Endothelial cell of umbilical vein (primary cell): ENCODE data around the gene OSBPL10. TPM values are rescaled to one million over a fixed set of nuclear protein-coding genes. Genes with fewer than 3 reads are reported as not detected.

Experiments used
- BruUV-seq: library from RNA; stranded (reverse); fragments of 400-500 nt; replicated peaks from 2 replicates; lab custom pipeline; 2021; lab: Mats Ljungman, UMichigan
- CTCF ChIA-PET: fragments of 300-600, 350-600 bp; sonication (Branson Sonifier 250); formaldehyde crosslinking; loops from one replicate; lab custom pipeline; 2021; ENCODE audit warnings: antibody characterized with exemption, inconsistent platforms; lab: Charles Lee
- POLR2A ChIA-PET: fragments of 300-600, 350-600 bp; sonication (Branson Sonifier 250); formaldehyde crosslinking; loops from one replicate; lab custom pipeline; 2021; ENCODE audit warnings: antibody characterized with exemption, inconsistent platforms; lab: Charles Lee
- DNase-seq: peaks from one replicate; pipeline ENCODE4 v3.0.0-alpha.2; 2011; ENCODE audit warnings: low read depth, low spot score
- FAIRE-seq: peaks from 2 replicates; lab custom pipeline; 2011; peaks lifted over from hg19 to GRCh38; lab: Jason Lieb, UNC
- H2AFZ ChIP-seq: 2 replicates; pipeline ENCODE4 v1.6.0; 2012; ENCODE audit warnings: low read depth, low read length, control low read depth, inconsistent platforms
- H3K27ac ChIP-seq: 2 replicates; pipeline ENCODE4 v1.5.1; 2011; ENCODE audit warnings: low read depth, mild to moderate bottlenecking, control low read depth, low read length, moderate library complexity; ENCODE audit not compliant: insufficient read depth
- H3K27me3 ChIP-seq, 2 experiments: 2 replicates each; pipeline versions ENCODE4 v1.6.0 to v1.6.1; 2011; ENCODE audit warnings: low read length in 2 of 2, mixed read lengths in 1 of 2; ENCODE audit not compliant: control insufficient read depth in 2 of 2, insufficient read depth in 2 of 2
- H3K36me3 ChIP-seq, 2 experiments: 2 replicates in 1 of 2; 3 replicates in 1 of 2; pipeline ENCODE4 v1.5.1; 2011; ENCODE audit warnings: low read length in 2 of 2, mild to moderate bottlenecking in 1 of 2, moderate library complexity in 1 of 2; ENCODE audit not compliant: control insufficient read depth in 2 of 2, insufficient read depth in 2 of 2; ENCODE audit errors: extremely low read depth in 1 of 2
- H3K4me1 ChIP-seq: 3 replicates; pipeline ENCODE4 v1.5.1; 2011; ENCODE audit warnings: mild to moderate bottlenecking, low read length; ENCODE audit not compliant: control insufficient read depth, insufficient read depth; ENCODE audit errors: extremely low read depth
- H3K4me2 ChIP-seq: 2 replicates; pipeline ENCODE4 v1.6.1; 2011; ENCODE audit warnings: low read length, control low read depth, mixed read lengths; ENCODE audit not compliant: insufficient read depth
- H3K4me3 ChIP-seq, 3 experiments: fragments of 200-600 bp in 1 of 3; sonication (generic), shearing (Covaris generic) in 1 of 3; replicated peaks in 1 of 3; 2 replicates each; pipeline ENCODE4 v1.5.1; 2011 to 2016; ENCODE audit warnings: control low read depth in 3 of 3, low read length in 3 of 3, mild to moderate bottlenecking in 2 of 3, inconsistent platforms in 1 of 3, low read depth in 1 of 3, moderate library complexity in 1 of 3; ENCODE audit not compliant: insufficient read depth in 1 of 3
- H3K79me2 ChIP-seq: 2 replicates; pipeline ENCODE4 v1.6.0; 2012; ENCODE audit warnings: low read length, inconsistent platforms; ENCODE audit not compliant: control insufficient read depth, insufficient read depth
- H3K9ac ChIP-seq: replicated peaks from 2 replicates; pipeline ENCODE3; 2011; ENCODE audit warnings: low read length, control low read depth; ENCODE audit not compliant: insufficient read depth; ENCODE audit errors: extremely low read depth
- H3K9me1 ChIP-seq: replicated peaks from 3 replicates; pipeline ENCODE4 v1.6.0; 2011; ENCODE audit warnings: mild to moderate bottlenecking, low read length; ENCODE audit not compliant: control insufficient read depth, insufficient read depth; ENCODE audit errors: extremely low read depth
- H3K9me3 ChIP-seq: replicated peaks from 2 replicates; pipeline ENCODE4 v1.5.1; 2012; ENCODE audit warnings: low read length, inconsistent platforms; ENCODE audit not compliant: control insufficient read depth, insufficient read depth
- H4K20me1 ChIP-seq: replicated peaks from 2 replicates; pipeline ENCODE3; 2011; ENCODE audit warnings: mild to moderate bottlenecking, low read length; ENCODE audit not compliant: control insufficient read depth, insufficient read depth; ENCODE audit errors: extremely low read depth
- EZH2 ChIP-seq: IDR thresholded peaks from 2 replicates; pipeline ENCODE4 v1.6.1; 2012; ENCODE audit warnings: borderline replicate concordance, low read depth, mild to moderate bottlenecking, moderate library complexity, low read length, inconsistent platforms; ENCODE audit not compliant: severe bottlenecking
- FOS ChIP-seq: IDR thresholded peaks from 2 replicates; pipeline ENCODE4 v1.6.1; 2011; ENCODE audit warnings: mild to moderate bottlenecking, low read length, moderate library complexity, borderline replicate concordance; ENCODE audit not compliant: insufficient read depth
- GATA2 ChIP-seq: IDR thresholded peaks from 2 replicates; pipeline ENCODE4 v1.7.0; 2011; ENCODE audit warnings: low read depth, mild to moderate bottlenecking, moderate library complexity, mixed read lengths, low read length; ENCODE audit not compliant: insufficient read length, insufficient read depth
- JUN ChIP-seq: IDR thresholded peaks from 2 replicates; pipeline ENCODE4 v1.6.1; 2011; ENCODE audit warnings: borderline replicate concordance, low read depth; ENCODE audit not compliant: insufficient read length, insufficient read depth
- MYC ChIP-seq: IDR thresholded peaks from one replicate; pipeline ENCODE4 v1.6.1; 2011; ENCODE audit warnings: mild to moderate bottlenecking, low read depth, low read length
- POLR2A ChIP-seq: IDR thresholded peaks from 2 replicates; pipeline ENCODE4 v1.6.1; 2012; ENCODE audit warnings: low read depth, mild to moderate bottlenecking, control low read depth, low read length
- POLR2AphosphoS5 ChIP-seq: IDR thresholded peaks from 2 replicates; pipeline ENCODE4 v1.6.1; 2012; ENCODE audit warnings: low read depth, mild to moderate bottlenecking, control low read depth, low read length, moderate library complexity; ENCODE audit not compliant: insufficient read depth
- dilution Hi-C: fragments of 300-500 bp; cut with MboI; formaldehyde crosslinking; loops from one replicate; pipeline ENCODE4 v1.15.0; 2019; ENCODE audit warnings: low sequenced_read_pairs; ENCODE audit not compliant: extremely low pct_ligation_motif_present
- intact Hi-C: fragments of 100-400 bp; cut with micrococcal nuclease; formaldehyde crosslinking; loops from one replicate; pipeline ENCODE4 v1.10.0; 2022
- polyA plus RNA-seq, 4 experiments: library from polyadenylated mRNA; depleted of rRNA in 3 of 4; stranded (reverse) in 3 of 4; unstranded in 1 of 4; fragments of >200 nt; gene quantifications; 2 replicates each; pipeline versions ENCODE4 v1.2.1 to v1.2.3, GENCODE V29; 2011 to 2012; ENCODE audit warnings: missing spikeins in 1 of 4
- total RNA-seq: library from RNA; stranded (reverse); gene quantifications from 2 replicates; pipeline ENCODE4 v1.2.3, GENCODE V29; 2021
- TF ChIP-seq, protein P1 (sequence below), 2 donors: IDR thresholded peaks; 1 replicate in 1 of 2; 2 replicates in 1 of 2; pipeline ENCODE4 v1.5.1; 2011; ENCODE audit warnings: low read length in 2 of 2, mild to moderate bottlenecking in 2 of 2, moderate library complexity in 2 of 2, control low read depth in 1 of 2, inconsistent platforms in 1 of 2, low read depth in 1 of 2; ENCODE audit not compliant: insufficient read depth in 1 of 2; ENCODE audit errors: extremely low read depth in 1 of 2
- TF ChIP-seq, protein P2 (sequence below): IDR thresholded peaks from 2 replicates; pipeline ENCODE4 v1.6.1; 2011; ENCODE audit not compliant: insufficient read depth, insufficient read length

OSBPL10 gene
- total and polyA plus RNA-seq, 2 donors (not counting 3 experiments of a cell fraction or from before 2014, with no cell fraction given), result 10.8 to 47.6 TPM

DNA sequence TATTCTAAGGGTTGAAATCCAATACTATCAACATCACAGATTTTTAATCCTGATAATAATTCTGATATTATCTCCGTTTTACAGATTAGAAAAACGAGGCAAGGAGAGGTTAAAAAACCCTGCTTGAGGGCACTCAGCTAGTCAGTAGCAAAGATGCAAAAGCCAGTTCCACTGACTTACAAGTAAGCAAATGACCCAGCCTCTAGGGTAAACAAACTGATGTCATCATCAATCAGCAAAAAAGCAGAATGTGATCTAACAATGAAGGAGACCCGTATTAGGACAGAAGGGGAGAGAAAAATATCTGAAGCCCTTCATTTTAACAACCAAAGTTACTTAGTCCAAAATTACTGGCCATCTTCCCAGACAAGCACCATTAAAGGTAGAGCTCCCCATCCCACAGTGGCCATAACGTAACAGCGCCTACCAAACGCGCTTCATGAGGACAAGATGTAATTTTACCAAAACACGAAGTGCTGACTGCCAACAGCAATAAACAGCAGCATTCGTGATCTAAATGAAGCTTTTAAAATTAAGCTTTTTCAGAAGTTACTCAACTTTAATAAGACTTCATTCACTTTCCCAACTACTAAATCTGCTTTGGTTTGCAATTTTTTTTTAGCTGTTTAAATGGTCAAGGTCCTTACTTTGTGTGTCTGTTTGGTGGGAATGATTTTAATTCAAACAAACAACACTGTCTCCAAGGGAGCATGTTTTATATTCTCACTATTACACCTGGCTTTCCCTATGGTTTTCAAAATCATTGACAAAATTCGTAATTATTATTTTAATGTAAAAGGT is 176.6 kb downstream of the OSBPL10 start:
- BruUV-seq, result no TSS peak
- CTCF ChIA-PET, result interaction anchor here (1.3 kb wide), 1 partner anchor 105 kb away, joined by 4 read pairs; no protein-coding TSS in a partner anchor
- dilution Hi-C loops, result no loop called here

DNA sequence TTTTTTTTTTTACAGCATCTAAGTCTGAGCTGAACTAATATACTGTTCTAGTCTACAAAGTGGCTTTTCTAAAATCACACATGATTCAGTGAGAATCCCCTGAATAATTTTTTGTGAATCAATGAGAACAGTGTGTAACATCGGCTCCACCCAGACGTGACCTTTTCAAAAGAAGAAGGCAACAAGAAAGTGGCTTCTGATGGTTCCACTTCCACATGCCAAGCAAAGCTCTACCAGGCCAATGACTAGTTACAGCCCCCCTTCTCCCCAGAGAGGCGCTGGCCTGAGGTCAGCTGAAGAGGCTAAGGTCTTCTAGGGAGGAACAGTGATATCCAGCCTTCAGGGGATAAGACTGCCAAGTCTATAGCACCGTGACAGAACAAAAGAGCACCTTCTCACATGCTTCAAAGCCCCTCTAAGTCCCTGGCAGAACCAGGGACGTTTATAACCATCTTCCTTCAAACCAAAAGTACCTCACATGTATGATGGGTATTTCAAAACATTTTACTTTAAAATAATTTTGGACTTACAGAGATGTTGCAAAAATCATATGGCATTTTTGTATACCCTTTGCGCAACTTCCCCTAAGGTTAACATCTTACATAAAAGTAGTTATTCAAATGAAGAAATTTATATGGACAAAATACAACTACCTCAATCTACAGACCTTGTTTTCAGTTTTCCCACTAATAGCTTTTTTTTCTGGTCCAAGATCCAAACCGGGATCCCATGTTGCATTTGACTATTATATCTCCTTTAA is 177.9 kb downstream of the OSBPL10 start:
- TF ChIP-seq, protein P1, sequence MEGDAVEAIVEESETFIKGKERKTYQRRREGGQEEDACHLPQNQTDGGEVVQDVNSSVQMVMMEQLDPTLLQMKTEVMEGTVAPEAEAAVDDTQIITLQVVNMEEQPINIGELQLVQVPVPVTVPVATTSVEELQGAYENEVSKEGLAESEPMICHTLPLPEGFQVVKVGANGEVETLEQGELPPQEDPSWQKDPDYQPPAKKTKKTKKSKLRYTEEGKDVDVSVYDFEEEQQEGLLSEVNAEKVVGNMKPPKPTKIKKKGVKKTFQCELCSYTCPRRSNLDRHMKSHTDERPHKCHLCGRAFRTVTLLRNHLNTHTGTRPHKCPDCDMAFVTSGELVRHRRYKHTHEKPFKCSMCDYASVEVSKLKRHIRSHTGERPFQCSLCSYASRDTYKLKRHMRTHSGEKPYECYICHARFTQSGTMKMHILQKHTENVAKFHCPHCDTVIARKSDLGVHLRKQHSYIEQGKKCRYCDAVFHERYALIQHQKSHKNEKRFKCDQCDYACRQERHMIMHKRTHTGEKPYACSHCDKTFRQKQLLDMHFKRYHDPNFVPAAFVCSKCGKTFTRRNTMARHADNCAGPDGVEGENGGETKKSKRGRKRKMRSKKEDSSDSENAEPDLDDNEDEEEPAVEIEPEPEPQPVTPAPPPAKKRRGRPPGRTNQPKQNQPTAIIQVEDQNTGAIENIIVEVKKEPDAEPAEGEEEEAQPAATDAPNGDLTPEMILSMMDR (IDR thresholded peaks at IDR 0.05; ENCODE audit: extremely low read depth in 1 of 2, insufficient read depth in 1 of 2, low read depth in 1 of 2, low read length in 2 of 2), result no peak
- TF ChIP-seq MYC (no peak), POLR2AphosphoS5 (no peak), GATA2 (no peak), FOS (no peak), JUN (no peak), POLR2A (no peak), EZH2 (no peak)
- TF ChIP-seq, protein P2, sequence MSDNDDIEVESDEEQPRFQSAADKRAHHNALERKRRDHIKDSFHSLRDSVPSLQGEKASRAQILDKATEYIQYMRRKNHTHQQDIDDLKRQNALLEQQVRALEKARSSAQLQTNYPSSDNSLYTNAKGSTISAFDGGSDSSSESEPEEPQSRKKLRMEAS, result no peak
- Histone ChIP-seq H3K9me1 (no peaks in the 10 kb centered on the region), H3K9ac (no peak overlapping the region), H3K4me2 (no peak overlapping the region), H3K4me3 (no peak overlapping the region), H2AFZ (no peak overlapping the region), H4K20me1 (no peaks in the 10 kb centered on the region), H3K4me1 (no peaks in the 10 kb centered on the region), H3K9me3 (no peaks in the 10 kb centered on the region), H3K27me3 (no peaks in the 10 kb centered on the region), H3K36me3 (no peaks in the 10 kb centered on the region), H3K27ac (no peak overlapping the region), H3K79me2 (no peaks in the 10 kb centered on the region)
- no peak for FAIRE-seq
- intact Hi-C loops, result no loop called here
- BruUV-seq, result no TSS peak
- ChIA-PET CTCF (interaction anchor here (0.6 to 0.7 kb wide), 2 partner anchors 341 to 1730 kb away, joined by 3 read pairs; no protein-coding TSS in a partner anchor), POLR2A (no interaction called here)
- dilution Hi-C loops, result no loop called here
- DNase-seq, result no peak

More for the DNA sequence above, 176.6 kb downstream of the OSBPL10 start:
- no peaks in the 10 kb centered on the region for H4K20me1 ChIP-seq
- FAIRE-seq (no peak), DNase-seq (no peak)
- TF ChIP-seq JUN, result no peak
- no peak for TF ChIP-seq FOS
- TF ChIP-seq POLR2AphosphoS5, result no peak
- POLR2A ChIA-PET, result no interaction called here
- no peak overlapping the region for H3K9ac ChIP-seq
- no peaks in the 10 kb centered on the region for H3K27me3 ChIP-seq
- no peaks in the 10 kb centered on the region for H3K9me3 ChIP-seq
- no peak overlapping the region for H3K4me3 ChIP-seq
- no peaks in the 10 kb centered on the region for H3K79me2 ChIP-seq
- no peaks in the 10 kb centered on the region for H3K36me3 ChIP-seq
- H3K4me2 ChIP-seq, result no peak overlapping the region
- intact Hi-C loops, result no loop called here
- no peak overlapping the region for H2AFZ ChIP-seq
- H3K4me1 ChIP-seq, result no peaks in the 10 kb centered on the region
- no peaks in the 10 kb centered on the region for H3K9me1 ChIP-seq
- H3K27ac ChIP-seq, result no peak overlapping the region
